ENCODE measurements around the gene ASB9.
"Not testable (repeated sequence)": the region's sequence is repeated elsewhere in the genome, so short reads cannot be mapped to it uniquely, and the experiment has no call there.

GRCh38 chrX:15198608-15199202 is 71.2 kb downstream of the ASB9 start:
- TF ChIP-seq CREB1 (IDR thresholded peaks at IDR 0.05); CREB1 (CRISPR knock-in tag; IDR thresholded peaks at IDR 0.05); CTCF (IDR thresholded peaks at IDR 0.05 in 2 of 3, conservative IDR thresholded peaks at IDR 0.05 in 1 of 3; ENCODE audit: insufficient read depth in 2 of 3, low read depth in 1 of 3, low read length in 3 of 3); THAP12 (CRISPR knock-in tag; IDR thresholded peaks at IDR 0.05); CHD4 (IDR thresholded peaks at IDR 0.05; ENCODE audit: insufficient read depth, insufficient replicate concordance, low read depth, low read length, poor library complexity, severe bottlenecking); ZZZ3 (IDR thresholded peaks at IDR 0.05); ESRRA (IDR thresholded peaks at IDR 0.05; ENCODE audit: borderline replicate concordance, low read depth); ZNF143 (CRISPR knock-in tag; IDR thresholded peaks at IDR 0.05); ZNF780A (CRISPR knock-in tag; IDR thresholded peaks at IDR 0.05); ZBTB17 (CRISPR knock-in tag; IDR thresholded peaks at IDR 0.05); CEBPB (tag; IDR thresholded peaks at IDR 0.05); NFIX (CRISPR knock-in tag; IDR thresholded peaks at IDR 0.05; ENCODE audit: low read depth); ZNF830 (CRISPR knock-in tag; IDR thresholded peaks at IDR 0.05): not testable (repeated sequence)
- TF ChIP-seq, protein P1, sequence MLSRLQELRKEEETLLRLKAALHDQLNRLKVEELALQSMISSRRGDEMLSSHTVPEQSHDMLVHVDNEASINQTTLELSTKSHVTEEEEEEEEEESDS (CRISPR knock-in tag; IDR thresholded peaks at IDR 0.05): not testable (repeated sequence)
- TF ChIP-seq, protein P2, sequence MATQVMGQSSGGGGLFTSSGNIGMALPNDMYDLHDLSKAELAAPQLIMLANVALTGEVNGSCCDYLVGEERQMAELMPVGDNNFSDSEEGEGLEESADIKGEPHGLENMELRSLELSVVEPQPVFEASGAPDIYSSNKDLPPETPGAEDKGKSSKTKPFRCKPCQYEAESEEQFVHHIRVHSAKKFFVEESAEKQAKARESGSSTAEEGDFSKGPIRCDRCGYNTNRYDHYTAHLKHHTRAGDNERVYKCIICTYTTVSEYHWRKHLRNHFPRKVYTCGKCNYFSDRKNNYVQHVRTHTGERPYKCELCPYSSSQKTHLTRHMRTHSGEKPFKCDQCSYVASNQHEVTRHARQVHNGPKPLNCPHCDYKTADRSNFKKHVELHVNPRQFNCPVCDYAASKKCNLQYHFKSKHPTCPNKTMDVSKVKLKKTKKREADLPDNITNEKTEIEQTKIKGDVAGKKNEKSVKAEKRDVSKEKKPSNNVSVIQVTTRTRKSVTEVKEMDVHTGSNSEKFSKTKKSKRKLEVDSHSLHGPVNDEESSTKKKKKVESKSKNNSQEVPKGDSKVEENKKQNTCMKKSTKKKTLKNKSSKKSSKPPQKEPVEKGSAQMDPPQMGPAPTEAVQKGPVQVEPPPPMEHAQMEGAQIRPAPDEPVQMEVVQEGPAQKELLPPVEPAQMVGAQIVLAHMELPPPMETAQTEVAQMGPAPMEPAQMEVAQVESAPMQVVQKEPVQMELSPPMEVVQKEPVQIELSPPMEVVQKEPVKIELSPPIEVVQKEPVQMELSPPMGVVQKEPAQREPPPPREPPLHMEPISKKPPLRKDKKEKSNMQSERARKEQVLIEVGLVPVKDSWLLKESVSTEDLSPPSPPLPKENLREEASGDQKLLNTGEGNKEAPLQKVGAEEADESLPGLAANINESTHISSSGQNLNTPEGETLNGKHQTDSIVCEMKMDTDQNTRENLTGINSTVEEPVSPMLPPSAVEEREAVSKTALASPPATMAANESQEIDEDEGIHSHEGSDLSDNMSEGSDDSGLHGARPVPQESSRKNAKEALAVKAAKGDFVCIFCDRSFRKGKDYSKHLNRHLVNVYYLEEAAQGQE (IDR thresholded peaks at IDR 0.05; ENCODE audit: borderline replicate concordance): not testable (repeated sequence)
- TF ChIP-seq, protein P2 (CRISPR knock-in tag; IDR thresholded peaks at IDR 0.05; ENCODE audit: low read depth): not testable (repeated sequence)

Data from K562 (cell line).